Endothelial cell of umbilical vein (primary cell): ENCODE data around the gene PHTF1. TPM values are rescaled to one million over a fixed set of nuclear protein-coding genes. Genes with fewer than 3 reads are reported as not detected.

Source experiments
- BruUV-seq: library from RNA; stranded (reverse); fragments of 400-500 nt; replicated peaks from 2 replicates; lab custom pipeline; 2021; lab: Mats Ljungman, UMichigan
- CTCF ChIA-PET: fragments of 300-600, 350-600 bp; sonication (Branson Sonifier 250); formaldehyde crosslinking; loops from one replicate; lab custom pipeline; 2021; ENCODE audit warnings: antibody characterized with exemption, inconsistent platforms; lab: Charles Lee
- POLR2A ChIA-PET: fragments of 300-600, 350-600 bp; sonication (Branson Sonifier 250); formaldehyde crosslinking; loops from one replicate; lab custom pipeline; 2021; ENCODE audit warnings: antibody characterized with exemption, inconsistent platforms; lab: Charles Lee
- DNase-seq: peaks from one replicate; pipeline ENCODE4 v3.0.0-alpha.2; 2011; ENCODE audit warnings: low read depth, low spot score
- FAIRE-seq: peaks from 2 replicates; lab custom pipeline; 2011; peaks lifted over from hg19 to GRCh38; lab: Jason Lieb, UNC
- H2AFZ ChIP-seq: 2 replicates; pipeline ENCODE4 v1.6.0; 2012; ENCODE audit warnings: low read depth, low read length, control low read depth, inconsistent platforms
- H3K27ac ChIP-seq: 2 replicates; pipeline ENCODE4 v1.5.1; 2011; ENCODE audit warnings: low read depth, mild to moderate bottlenecking, control low read depth, low read length, moderate library complexity; ENCODE audit not compliant: insufficient read depth
- H3K27me3 ChIP-seq, 2 experiments: 2 replicates each; pipeline versions ENCODE4 v1.6.0 to v1.6.1; 2011; ENCODE audit warnings: low read length in 2 of 2, mixed read lengths in 1 of 2; ENCODE audit not compliant: control insufficient read depth in 2 of 2, insufficient read depth in 2 of 2
- H3K36me3 ChIP-seq, 2 experiments: 2 replicates in 1 of 2; 3 replicates in 1 of 2; pipeline ENCODE4 v1.5.1; 2011; ENCODE audit warnings: low read length in 2 of 2, mild to moderate bottlenecking in 1 of 2, moderate library complexity in 1 of 2; ENCODE audit not compliant: control insufficient read depth in 2 of 2, insufficient read depth in 2 of 2; ENCODE audit errors: extremely low read depth in 1 of 2
- H3K4me1 ChIP-seq: 3 replicates; pipeline ENCODE4 v1.5.1; 2011; ENCODE audit warnings: mild to moderate bottlenecking, low read length; ENCODE audit not compliant: control insufficient read depth, insufficient read depth; ENCODE audit errors: extremely low read depth
- H3K4me2 ChIP-seq: 2 replicates; pipeline ENCODE4 v1.6.1; 2011; ENCODE audit warnings: low read length, control low read depth, mixed read lengths; ENCODE audit not compliant: insufficient read depth
- H3K4me3 ChIP-seq, 3 experiments: fragments of 200-600 bp in 1 of 3; sonication (generic), shearing (Covaris generic) in 1 of 3; replicated peaks in 1 of 3; 2 replicates each; pipeline ENCODE4 v1.5.1; 2011 to 2016; ENCODE audit warnings: control low read depth in 3 of 3, low read length in 3 of 3, mild to moderate bottlenecking in 2 of 3, inconsistent platforms in 1 of 3, low read depth in 1 of 3, moderate library complexity in 1 of 3; ENCODE audit not compliant: insufficient read depth in 1 of 3
- H3K79me2 ChIP-seq: 2 replicates; pipeline ENCODE4 v1.6.0; 2012; ENCODE audit warnings: low read length, inconsistent platforms; ENCODE audit not compliant: control insufficient read depth, insufficient read depth
- H3K9ac ChIP-seq: replicated peaks from 2 replicates; pipeline ENCODE3; 2011; ENCODE audit warnings: low read length, control low read depth; ENCODE audit not compliant: insufficient read depth; ENCODE audit errors: extremely low read depth
- H3K9me1 ChIP-seq: replicated peaks from 3 replicates; pipeline ENCODE4 v1.6.0; 2011; ENCODE audit warnings: mild to moderate bottlenecking, low read length; ENCODE audit not compliant: control insufficient read depth, insufficient read depth; ENCODE audit errors: extremely low read depth
- H3K9me3 ChIP-seq: replicated peaks from 2 replicates; pipeline ENCODE4 v1.5.1; 2012; ENCODE audit warnings: low read length, inconsistent platforms; ENCODE audit not compliant: control insufficient read depth, insufficient read depth
- H4K20me1 ChIP-seq: replicated peaks from 2 replicates; pipeline ENCODE3; 2011; ENCODE audit warnings: mild to moderate bottlenecking, low read length; ENCODE audit not compliant: control insufficient read depth, insufficient read depth; ENCODE audit errors: extremely low read depth
- EZH2 ChIP-seq: IDR thresholded peaks from 2 replicates; pipeline ENCODE4 v1.6.1; 2012; ENCODE audit warnings: borderline replicate concordance, low read depth, mild to moderate bottlenecking, moderate library complexity, low read length, inconsistent platforms; ENCODE audit not compliant: severe bottlenecking
- FOS ChIP-seq: IDR thresholded peaks from 2 replicates; pipeline ENCODE4 v1.6.1; 2011; ENCODE audit warnings: mild to moderate bottlenecking, low read length, moderate library complexity, borderline replicate concordance; ENCODE audit not compliant: insufficient read depth
- GATA2 ChIP-seq: IDR thresholded peaks from 2 replicates; pipeline ENCODE4 v1.7.0; 2011; ENCODE audit warnings: low read depth, mild to moderate bottlenecking, moderate library complexity, mixed read lengths, low read length; ENCODE audit not compliant: insufficient read length, insufficient read depth
- JUN ChIP-seq: IDR thresholded peaks from 2 replicates; pipeline ENCODE4 v1.6.1; 2011; ENCODE audit warnings: borderline replicate concordance, low read depth; ENCODE audit not compliant: insufficient read length, insufficient read depth
- MYC ChIP-seq: IDR thresholded peaks from one replicate; pipeline ENCODE4 v1.6.1; 2011; ENCODE audit warnings: mild to moderate bottlenecking, low read depth, low read length
- POLR2A ChIP-seq: IDR thresholded peaks from 2 replicates; pipeline ENCODE4 v1.6.1; 2012; ENCODE audit warnings: low read depth, mild to moderate bottlenecking, control low read depth, low read length
- POLR2AphosphoS5 ChIP-seq: IDR thresholded peaks from 2 replicates; pipeline ENCODE4 v1.6.1; 2012; ENCODE audit warnings: low read depth, mild to moderate bottlenecking, control low read depth, low read length, moderate library complexity; ENCODE audit not compliant: insufficient read depth
- dilution Hi-C: fragments of 300-500 bp; cut with MboI; formaldehyde crosslinking; loops from one replicate; pipeline ENCODE4 v1.15.0; 2019; ENCODE audit warnings: low sequenced_read_pairs; ENCODE audit not compliant: extremely low pct_ligation_motif_present
- intact Hi-C: fragments of 100-400 bp; cut with micrococcal nuclease; formaldehyde crosslinking; loops from one replicate; pipeline ENCODE4 v1.10.0; 2022
- polyA plus RNA-seq, 4 experiments: library from polyadenylated mRNA; depleted of rRNA in 3 of 4; stranded (reverse) in 3 of 4; unstranded in 1 of 4; fragments of >200 nt; gene quantifications; 2 replicates each; pipeline versions ENCODE4 v1.2.1 to v1.2.3, GENCODE V29; 2011 to 2012; ENCODE audit warnings: missing spikeins in 1 of 4
- total RNA-seq: library from RNA; stranded (reverse); gene quantifications from 2 replicates; pipeline ENCODE4 v1.2.3, GENCODE V29; 2021
- TF ChIP-seq, protein P1 (sequence below): IDR thresholded peaks from 2 replicates; pipeline ENCODE4 v1.6.1; 2011; ENCODE audit not compliant: insufficient read depth, insufficient read length
- TF ChIP-seq, protein P2 (sequence below), 2 donors: IDR thresholded peaks; 1 replicate in 1 of 2; 2 replicates in 1 of 2; pipeline ENCODE4 v1.5.1; 2011; ENCODE audit warnings: low read length in 2 of 2, mild to moderate bottlenecking in 2 of 2, moderate library complexity in 2 of 2, control low read depth in 1 of 2, inconsistent platforms in 1 of 2, low read depth in 1 of 2; ENCODE audit not compliant: insufficient read depth in 1 of 2; ENCODE audit errors: extremely low read depth in 1 of 2

The PHTF1 gene
- total and polyA plus RNA-seq, 2 donors (not counting 3 experiments of a cell fraction or from before 2014, with no cell fraction given), result 26.3 to 62.6 TPM

DNA sequence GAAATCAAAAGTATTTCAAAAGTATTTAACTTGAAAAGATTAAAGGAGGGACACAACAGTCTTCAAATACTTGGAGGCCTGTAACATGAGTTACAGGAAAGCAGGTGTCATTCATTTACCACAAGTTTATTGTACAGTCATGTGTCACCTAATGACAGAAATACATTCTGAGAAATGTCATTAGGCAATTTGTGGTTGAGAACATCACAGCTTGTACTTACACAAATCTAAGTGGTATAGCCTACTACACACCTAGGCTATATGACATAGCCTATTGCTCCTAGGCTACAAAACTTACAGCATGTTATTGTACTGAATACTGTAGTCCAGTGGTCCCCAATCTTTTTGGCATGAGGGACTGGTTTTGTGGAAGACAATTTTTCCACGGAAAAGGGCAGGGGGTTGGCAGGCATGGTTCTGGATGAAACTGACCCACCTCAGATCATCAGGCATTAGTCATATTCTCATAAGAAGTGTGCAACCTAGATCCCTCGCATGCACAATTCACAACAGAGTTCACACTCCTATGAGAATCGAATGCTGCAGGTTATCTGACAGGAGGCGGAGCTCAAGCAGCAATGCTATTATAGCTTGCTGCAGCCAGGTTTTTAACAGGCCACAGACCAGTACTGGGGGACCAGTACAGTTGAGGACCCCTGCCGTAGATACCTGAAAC lies 25.0 kb upstream of the PHTF1 start:
- no peaks in the 10 kb centered on the region for H3K9me3 ChIP-seq
- DNase-seq (no peak), FAIRE-seq (no peak)
- H3K36me3 ChIP-seq, result no peaks in the 10 kb centered on the region
- no peak overlapping the region for H3K4me2 ChIP-seq
- H3K4me3 ChIP-seq, result no peak overlapping the region
- CTCF ChIA-PET, result interaction anchor here (0.9 to 1.0 kb wide), 2 partner anchors 8 to 17 kb away, joined by 3 read pairs; no protein-coding TSS in a partner anchor
- POLR2A ChIA-PET, result no interaction called here
- H3K4me1 ChIP-seq, result peaks cover 7% of the 10 kb centered on the region
- TF ChIP-seq, protein P1, sequence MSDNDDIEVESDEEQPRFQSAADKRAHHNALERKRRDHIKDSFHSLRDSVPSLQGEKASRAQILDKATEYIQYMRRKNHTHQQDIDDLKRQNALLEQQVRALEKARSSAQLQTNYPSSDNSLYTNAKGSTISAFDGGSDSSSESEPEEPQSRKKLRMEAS, result no peak
- TF ChIP-seq POLR2A (no peak), GATA2 (no peak), FOS (no peak), JUN (no peak)
- H2AFZ ChIP-seq, result no peak overlapping the region
- intact Hi-C loops (no loop called here), dilution Hi-C loops (no loop called here)
- peaks cover 67% of the 10 kb centered on the region for H3K79me2 ChIP-seq
- H3K9me1 ChIP-seq, result no peaks in the 10 kb centered on the region
- H3K27me3 ChIP-seq, result no peaks in the 10 kb centered on the region
- peaks cover 2% of the 10 kb centered on the region for H4K20me1 ChIP-seq
- BruUV-seq, result no TSS peak
- H3K27ac ChIP-seq, result no peak overlapping the region
- H3K9ac ChIP-seq, result no peak overlapping the region

DNA sequence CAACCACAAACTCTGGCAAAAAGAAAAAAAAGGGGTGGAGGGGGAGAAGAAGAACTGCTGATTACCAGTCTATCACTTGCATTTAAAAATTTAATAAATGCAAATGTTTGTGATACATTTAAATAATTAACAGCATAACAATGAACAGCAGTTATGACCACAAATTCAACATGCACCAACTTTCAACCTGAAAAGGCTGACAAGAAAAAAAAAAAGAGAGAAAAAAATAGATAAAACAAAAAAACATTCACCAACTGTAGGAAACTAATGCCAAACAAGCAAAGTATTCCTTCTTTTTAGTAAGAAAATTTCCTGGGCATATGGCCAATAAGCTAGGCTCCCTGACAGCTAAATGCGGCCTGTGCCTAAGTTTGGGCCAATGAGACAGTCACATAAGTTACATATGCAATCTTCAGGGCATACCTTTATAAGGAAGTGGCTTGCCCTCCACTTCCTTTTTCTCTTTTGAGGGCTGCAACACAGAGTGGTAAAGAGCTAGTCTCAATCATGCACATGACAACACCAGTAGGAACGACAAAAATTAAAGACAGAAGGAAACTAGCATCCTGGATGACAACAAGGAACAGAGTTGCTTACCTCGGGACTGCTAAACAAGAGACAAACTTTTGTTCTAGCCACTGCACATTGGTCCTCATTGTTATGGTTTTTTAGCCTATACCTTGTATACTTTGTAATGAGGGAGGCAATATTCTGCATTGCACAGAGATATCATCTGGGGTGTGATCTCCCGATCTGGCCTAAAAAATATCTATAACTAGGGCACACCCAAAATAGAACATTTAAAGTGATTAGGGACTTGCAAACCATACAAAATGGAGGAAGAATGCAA lies 24.2 kb upstream of the PHTF1 start:
- no peak overlapping the region for H3K4me3 ChIP-seq
- no peaks in the 10 kb centered on the region for H3K36me3 ChIP-seq
- H3K9ac ChIP-seq, result no peak overlapping the region
- no peak overlapping the region for H2AFZ ChIP-seq
- peaks cover 68% of the 10 kb centered on the region for H3K79me2 ChIP-seq
- no peak for FAIRE-seq
- no TSS peak for BruUV-seq
- dilution Hi-C loops, result no loop called here
- peak; percentile 19 for DNase-seq
- POLR2A ChIA-PET, result no interaction called here
- H3K27me3 ChIP-seq, result no peaks in the 10 kb centered on the region
- CTCF ChIA-PET, result interaction anchor here (0.7 kb wide), 1 partner anchor 10 kb away, joined by 4 read pairs; no protein-coding TSS in a partner anchor
- intact Hi-C loops, result no loop called here
- H3K27ac ChIP-seq, result no peak overlapping the region
- no peaks in the 10 kb centered on the region for H3K9me1 ChIP-seq
- no peaks in the 10 kb centered on the region for H3K9me3 ChIP-seq
- TF ChIP-seq, protein P1, result no peak
- no peak for TF ChIP-seq POLR2A
- TF ChIP-seq FOS, result no peak
- no peak for TF ChIP-seq EZH2
- TF ChIP-seq JUN, result no peak
- TF ChIP-seq MYC, result no peak
- TF ChIP-seq, protein P2, sequence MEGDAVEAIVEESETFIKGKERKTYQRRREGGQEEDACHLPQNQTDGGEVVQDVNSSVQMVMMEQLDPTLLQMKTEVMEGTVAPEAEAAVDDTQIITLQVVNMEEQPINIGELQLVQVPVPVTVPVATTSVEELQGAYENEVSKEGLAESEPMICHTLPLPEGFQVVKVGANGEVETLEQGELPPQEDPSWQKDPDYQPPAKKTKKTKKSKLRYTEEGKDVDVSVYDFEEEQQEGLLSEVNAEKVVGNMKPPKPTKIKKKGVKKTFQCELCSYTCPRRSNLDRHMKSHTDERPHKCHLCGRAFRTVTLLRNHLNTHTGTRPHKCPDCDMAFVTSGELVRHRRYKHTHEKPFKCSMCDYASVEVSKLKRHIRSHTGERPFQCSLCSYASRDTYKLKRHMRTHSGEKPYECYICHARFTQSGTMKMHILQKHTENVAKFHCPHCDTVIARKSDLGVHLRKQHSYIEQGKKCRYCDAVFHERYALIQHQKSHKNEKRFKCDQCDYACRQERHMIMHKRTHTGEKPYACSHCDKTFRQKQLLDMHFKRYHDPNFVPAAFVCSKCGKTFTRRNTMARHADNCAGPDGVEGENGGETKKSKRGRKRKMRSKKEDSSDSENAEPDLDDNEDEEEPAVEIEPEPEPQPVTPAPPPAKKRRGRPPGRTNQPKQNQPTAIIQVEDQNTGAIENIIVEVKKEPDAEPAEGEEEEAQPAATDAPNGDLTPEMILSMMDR (IDR thresholded peaks at IDR 0.05; ENCODE audit: extremely low read depth in 1 of 2, insufficient read depth in 1 of 2, low read depth in 1 of 2, low read length in 2 of 2), result no peak
- no peak for TF ChIP-seq POLR2AphosphoS5
- TF ChIP-seq GATA2, result no peak
- peaks cover 2% of the 10 kb centered on the region for H4K20me1 ChIP-seq
- H3K4me2 ChIP-seq, result peak overlapping the region; percentile 12
- H3K4me1 ChIP-seq, result peaks cover 7% of the 10 kb centered on the region
